Measurements from ENCODE around the gene ARHGAP24.

ARHGAP24 gene

DNA sequence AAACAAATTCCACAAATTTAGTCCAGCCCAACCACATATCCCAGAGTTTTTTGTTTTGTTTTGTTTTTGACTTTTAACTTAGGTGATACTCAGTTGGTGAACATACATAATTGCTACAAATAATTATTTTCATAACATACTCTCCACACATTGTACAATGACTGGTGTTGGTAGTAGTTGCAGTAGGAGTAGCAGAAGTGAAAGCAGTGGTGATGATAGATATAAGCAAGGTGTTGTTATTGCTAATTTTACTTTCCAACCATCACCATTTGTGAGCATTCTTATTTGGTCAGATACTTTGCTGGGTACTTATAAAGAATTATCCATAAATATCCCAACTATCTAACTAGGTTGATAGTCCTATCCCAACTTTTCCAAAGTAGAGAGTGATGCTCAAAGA, 47.3 kb downstream of the ARHGAP24 start:
- TF ChIP-seq, protein P1, sequence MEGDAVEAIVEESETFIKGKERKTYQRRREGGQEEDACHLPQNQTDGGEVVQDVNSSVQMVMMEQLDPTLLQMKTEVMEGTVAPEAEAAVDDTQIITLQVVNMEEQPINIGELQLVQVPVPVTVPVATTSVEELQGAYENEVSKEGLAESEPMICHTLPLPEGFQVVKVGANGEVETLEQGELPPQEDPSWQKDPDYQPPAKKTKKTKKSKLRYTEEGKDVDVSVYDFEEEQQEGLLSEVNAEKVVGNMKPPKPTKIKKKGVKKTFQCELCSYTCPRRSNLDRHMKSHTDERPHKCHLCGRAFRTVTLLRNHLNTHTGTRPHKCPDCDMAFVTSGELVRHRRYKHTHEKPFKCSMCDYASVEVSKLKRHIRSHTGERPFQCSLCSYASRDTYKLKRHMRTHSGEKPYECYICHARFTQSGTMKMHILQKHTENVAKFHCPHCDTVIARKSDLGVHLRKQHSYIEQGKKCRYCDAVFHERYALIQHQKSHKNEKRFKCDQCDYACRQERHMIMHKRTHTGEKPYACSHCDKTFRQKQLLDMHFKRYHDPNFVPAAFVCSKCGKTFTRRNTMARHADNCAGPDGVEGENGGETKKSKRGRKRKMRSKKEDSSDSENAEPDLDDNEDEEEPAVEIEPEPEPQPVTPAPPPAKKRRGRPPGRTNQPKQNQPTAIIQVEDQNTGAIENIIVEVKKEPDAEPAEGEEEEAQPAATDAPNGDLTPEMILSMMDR (IDR thresholded peaks at IDR 0.05; ENCODE audit: low read depth, low read length) = no peak
- DNase-seq (ENCODE audit: extremely low read depth, low read depth) = no peak

DNA sequence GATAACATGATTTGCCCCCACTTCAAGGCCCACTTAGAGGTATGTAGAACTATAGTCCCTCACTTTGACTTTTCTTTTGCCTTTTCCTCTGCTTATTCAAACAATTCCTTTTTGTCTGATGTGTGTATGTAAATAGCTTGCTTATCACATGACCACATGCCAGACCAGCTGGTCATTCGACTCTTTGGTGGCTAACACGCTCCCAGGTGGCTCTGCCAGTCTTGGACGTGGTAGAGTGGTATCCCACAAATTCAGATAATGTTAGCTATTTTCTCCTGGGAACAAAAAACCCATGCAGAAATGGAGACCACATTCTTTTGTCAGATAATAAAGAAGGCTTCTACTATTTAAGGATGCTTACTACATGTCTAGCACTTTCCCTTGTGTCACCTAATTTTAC, 47.9 kb downstream of the ARHGAP24 start:
- TF ChIP-seq, protein P1 (IDR thresholded peaks at IDR 0.05; ENCODE audit: low read depth, low read length) = no peak
- DNase-seq (ENCODE audit: extremely low read depth, low read depth) = no peak

DNA sequence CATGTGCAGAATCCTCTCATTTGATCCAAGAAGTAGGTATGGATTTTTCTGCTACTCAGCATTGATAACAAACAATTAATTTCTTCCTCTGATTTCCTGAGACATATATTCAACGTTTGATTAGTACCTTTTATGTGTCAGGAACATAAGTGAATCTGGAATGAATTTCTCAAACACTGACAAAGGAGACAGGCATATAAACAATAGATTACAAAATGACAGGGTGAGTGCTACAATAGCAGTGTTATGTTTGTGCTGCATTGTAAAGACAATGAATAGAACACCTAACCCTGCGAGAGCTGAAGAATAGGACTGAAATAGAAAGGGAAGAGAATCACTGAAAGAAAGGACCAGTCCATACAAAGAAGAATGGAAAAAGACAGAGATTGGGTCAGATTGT, 52.9 kb downstream of the ARHGAP24 start:
- no peak for DNase-seq (ENCODE audit: extremely low read depth, low read depth)
- TF ChIP-seq, protein P1 (IDR thresholded peaks at IDR 0.05; ENCODE audit: low read depth, low read length) = no peak

DNA sequence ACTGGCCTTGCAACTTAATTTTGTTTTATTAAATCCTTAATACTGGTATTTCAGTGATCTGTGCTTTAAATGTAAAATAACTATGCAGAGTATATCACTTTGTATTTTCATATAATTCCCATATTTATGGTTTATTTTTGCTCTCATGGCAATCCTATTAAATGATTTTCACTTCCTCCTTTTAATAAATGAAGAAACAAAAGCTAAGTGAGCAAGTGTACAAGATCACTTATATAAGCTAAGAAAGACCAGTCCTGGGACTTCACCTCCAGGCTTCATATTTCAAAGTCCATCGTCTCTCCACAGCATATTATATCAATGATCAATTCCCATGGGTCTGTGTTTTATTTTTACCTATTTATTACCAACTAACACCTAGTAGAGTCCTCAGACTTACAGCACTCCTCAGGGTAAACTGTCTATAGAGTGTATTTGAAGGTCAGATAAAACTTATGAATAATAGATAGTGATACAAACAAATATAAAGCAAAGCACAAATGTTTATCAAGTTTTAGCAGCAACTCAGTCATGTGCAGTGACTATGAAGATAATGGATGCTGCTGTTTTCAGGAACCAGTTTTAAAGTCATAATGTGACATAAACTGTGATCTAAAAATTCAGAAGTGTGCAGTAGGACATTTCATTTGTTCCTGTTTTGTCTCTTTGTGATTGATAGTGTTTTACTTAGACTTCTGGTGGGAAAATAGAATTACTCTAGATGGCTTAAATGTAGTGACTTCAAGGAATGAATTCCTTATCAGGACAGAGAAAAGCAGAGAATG, 56.8 kb downstream of the ARHGAP24 start:
- TF ChIP-seq, protein P1 (IDR thresholded peaks at IDR 0.05; ENCODE audit: low read depth, low read length) = no peak
- DNase-seq (ENCODE audit: extremely low read depth, low read depth) = no peak

DNA sequence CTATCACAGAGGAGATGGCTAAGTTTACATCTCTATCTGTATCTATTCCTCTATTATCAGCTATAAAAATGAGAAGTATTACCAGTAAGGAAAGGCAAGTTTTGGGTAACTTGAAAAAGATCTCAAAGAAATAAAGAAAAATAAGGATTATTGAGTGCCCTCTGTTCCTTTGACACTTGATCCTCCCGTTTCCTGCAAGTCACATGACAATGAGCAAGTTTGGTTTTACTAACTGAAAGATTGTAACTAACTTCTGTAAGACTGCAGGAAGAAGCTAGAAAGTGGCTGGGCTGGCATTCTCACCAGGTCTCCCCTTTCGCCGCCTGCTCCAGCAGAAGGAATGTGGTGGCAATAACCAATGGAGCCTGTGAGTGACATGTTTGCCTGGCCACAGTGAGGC, 59.2 kb downstream of the ARHGAP24 start:
- no peak for DNase-seq (ENCODE audit: extremely low read depth, low read depth)

DNA sequence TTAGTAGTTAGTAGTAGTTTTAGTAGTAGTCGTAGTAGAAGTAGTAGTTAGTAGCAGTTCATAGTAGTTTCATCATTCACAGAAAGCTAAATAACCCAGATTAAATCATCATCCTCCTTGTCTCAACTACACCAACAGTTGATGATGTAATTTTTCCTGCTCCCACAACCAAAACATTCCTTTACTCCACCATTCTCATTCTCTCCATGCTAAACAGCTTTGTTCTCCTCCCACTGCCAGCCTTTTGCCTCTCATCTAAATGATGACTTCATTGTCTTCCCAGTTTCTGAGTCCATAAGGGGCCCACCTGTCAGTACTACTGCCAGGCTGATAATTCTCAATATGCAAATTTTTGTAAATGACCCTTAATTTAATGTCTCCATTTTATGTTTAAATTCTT, 68.9 kb downstream of the ARHGAP24 start:
- TF ChIP-seq, protein P1 (IDR thresholded peaks at IDR 0.05; ENCODE audit: low read depth, low read length) = no peak
- DNase-seq (ENCODE audit: extremely low read depth, low read depth) = no peak

More for the DNA sequence above, 59.2 kb downstream of the ARHGAP24 start:
- TF ChIP-seq, protein P1 (IDR thresholded peaks at IDR 0.05; ENCODE audit: low read depth, low read length) = no peak

DNA sequence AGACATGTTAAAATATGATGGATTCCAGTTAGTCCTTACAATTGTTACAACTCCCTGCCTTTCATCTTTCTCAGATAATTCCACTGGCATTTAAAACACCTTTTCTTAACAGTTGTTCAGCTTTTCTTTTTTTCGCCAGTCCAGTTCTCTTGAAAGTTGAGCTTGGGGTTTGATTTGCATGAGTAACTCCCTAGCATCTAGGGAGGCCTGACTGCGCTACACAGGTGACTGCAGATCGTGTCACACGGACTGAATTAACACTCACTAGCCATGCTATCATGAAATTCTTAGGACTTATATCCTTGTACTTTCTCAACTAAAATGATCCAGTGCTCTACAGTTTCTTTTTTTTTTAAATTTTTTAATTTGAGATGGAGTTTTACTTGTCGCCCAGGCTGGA, 69.8 kb downstream of the ARHGAP24 start:
- TF ChIP-seq, protein P1 (IDR thresholded peaks at IDR 0.05; ENCODE audit: low read depth, low read length) = no peak
- no peak for DNase-seq (ENCODE audit: extremely low read depth, low read depth)
